AG04450 (cell line): ENCODE measurements around the gene ENPP6. TPM values are rescaled to one million over a fixed set of nuclear protein-coding genes. Genes with fewer than 3 reads are reported as not detected.

Experiments
- CTCF ChIA-PET: fragments of 300-600, 350-600 bp; formaldehyde crosslinking; extraction: SDS; loops from one replicate; lab custom pipeline; 2022; ENCODE audit warnings: antibody characterized with exemption, inconsistent platforms; lab: Charles Lee
- POLR2A ChIA-PET: fragments of 350-600 bp; formaldehyde crosslinking; extraction: SDS; loops from one replicate; lab custom pipeline; 2021; ENCODE audit warnings: antibody characterized with exemption, inconsistent platforms; lab: Yijun Ruan, JAX
- DNase-seq: peaks from one replicate; pipeline ENCODE4 v3.0.0-alpha.2; 2011; ENCODE audit warnings: low read depth, low spot score
- H3K27ac ChIP-seq: one replicate; pipeline ENCODE4 v1.5.1; 2012; ENCODE audit warnings: low read depth, low read length, control low read depth
- H3K27me3 ChIP-seq: one replicate; pipeline ENCODE4 v1.6.0; 2012; ENCODE audit warnings: low read length; ENCODE audit not compliant: control insufficient read depth, insufficient read depth
- H3K4me3 ChIP-seq: 2 replicates; pipeline ENCODE4 v1.5.1; 2011; ENCODE audit warnings: mild to moderate bottlenecking, low read depth, low read length, control low read depth
- H3K9me3 ChIP-seq: 2 replicates; pipeline ENCODE4 v1.5.1; 2012; ENCODE audit warnings: low read length; ENCODE audit not compliant: control insufficient read depth, insufficient read depth
- CTCF ChIP-seq: IDR thresholded peaks from 2 replicates; pipeline ENCODE4 v1.5.1; 2011; ENCODE audit warnings: low read depth, low read length, control low read depth, inconsistent platforms
- polyA plus RNA-seq: library from polyadenylated mRNA; depleted of rRNA; stranded (reverse); fragments of >200 nt; gene quantifications from 2 replicates; pipeline ENCODE4 v1.2.3, GENCODE V29; 2011

ENPP6 gene
- polyA plus RNA-seq, 1 experiment, result 0.05 TPM

- Histone ChIP-seq H3K27ac (no peak overlapping the region), H3K9me3 (peaks cover 6% of the 10 kb centered on the region; the same call in 1 of the 2 replicates), H3K27me3 (no peaks in the 10 kb centered on the region), H3K4me3 (no peak overlapping the region)
- ChIA-PET POLR2A (no interaction called here), CTCF (no interaction called here)
- no peak for TF ChIP-seq CTCF
- no peak for DNase-seq
These were observed 14.4 kb downstream of the ENPP6 start for GRCh38 chr4:184203300-184203699.

- Histone ChIP-seq H3K27ac (no peak overlapping the region), H3K4me3 (no peak overlapping the region), H3K27me3 (no peaks in the 10 kb centered on the region), H3K9me3 (peaks cover 6% of the 10 kb centered on the region; the same call in 1 of the 2 replicates)
- no peak for TF ChIP-seq CTCF
- no peak for DNase-seq
- CTCF ChIA-PET, result no interaction called here
- POLR2A ChIA-PET, result no interaction called here
These were observed 16.5 kb downstream of the ENPP6 start for GRCh38 chr4:184201179-184201578.

- DNase-seq, result no peak
- POLR2A ChIA-PET, result no interaction called here
- Histone ChIP-seq H3K27ac (no peak overlapping the region), H3K9me3 (peaks cover 1% of the 10 kb centered on the region; the same call in 1 of the 2 replicates), H3K4me3 (no peak overlapping the region), H3K27me3 (no peaks in the 10 kb centered on the region)
- no peak for TF ChIP-seq CTCF
- CTCF ChIA-PET, result no interaction called here
These were observed 17.4 kb downstream of the ENPP6 start for GRCh38 chr4:184200296-184200695.

GRCh38 chr4:184199780-184200179, 17.9 kb downstream of the ENPP6 start:
- POLR2A ChIA-PET, result no interaction called here
- CTCF ChIA-PET, result no interaction called here
- no peak for TF ChIP-seq CTCF

GRCh38 chr4:184198190-184198589, 19.5 kb downstream of the ENPP6 start:
- ChIA-PET CTCF (no interaction called here), POLR2A (no interaction called here)
- Histone ChIP-seq H3K4me3 (no peak overlapping the region), H3K27me3 (no peaks in the 10 kb centered on the region), H3K9me3 (no peaks in the 10 kb centered on the region), H3K27ac (no peak overlapping the region)
- DNase-seq, result no peak
- no peak for TF ChIP-seq CTCF

More at GRCh38 chr4:184199780-184200179, 17.9 kb downstream of the ENPP6 start:
- Histone ChIP-seq H3K27me3 (no peaks in the 10 kb centered on the region), H3K27ac (no peak overlapping the region), H3K4me3 (no peak overlapping the region), H3K9me3 (no peaks in the 10 kb centered on the region)
- no peak for DNase-seq
